ENCODE data around the gene ELK3. TPM values are rescaled to one million over a fixed set of nuclear protein-coding genes. Genes with fewer than 3 reads are reported as not detected.

Gene ELK3
- polyA plus RNA-seq = 10 to 100 TPM in 2 of 3 donors, 1 to 10 TPM in 1; 4.7 to 28.1 (median 26.3) TPM

GRCh38 chr12:96193725-96194575 lies at the start of gene ELK3:
ELK3 (plus strand) TSS chr12:96194375.
- H3K27ac ChIP-seq (ENCODE audit: low read depth, low read length) = peak within 1 kb of the TSS; percentile 28
- 3 to 4% (median 4%) methylated on average over 45 to 75 of the region's 75 CpGs for WGBS, 3 donors

GRCh38 chr12:96146747-96147146 lies 47.4 kb upstream of the ELK3 start:
- 90 to 97% (median 94%) methylated on average over 2 of the region's 2 CpGs for WGBS, 3 donors
- H3K27ac ChIP-seq (ENCODE audit: low read depth, low read length) = no peak overlapping the region

GRCh38 chr12:96150442-96150841 lies 43.7 kb upstream of the ELK3 start:
- WGBS, 3 donors = 61 to 85% (median 85%) methylated on average over 5 of the region's 5 CpGs
- no peak overlapping the region for H3K27ac ChIP-seq (ENCODE audit: low read depth, low read length)

- H3K27ac ChIP-seq (ENCODE audit: low read depth, low read length) = no peak overlapping the region
- 87 to 90% (median 87%) methylated on average over 11 of the region's 11 CpGs for WGBS, 3 donors
Measured at GRCh38 chr12:96152164-96152563, 42.0 kb upstream of the ELK3 start.

- H3K27ac ChIP-seq (ENCODE audit: low read depth, low read length) = no peak overlapping the region
- 85 to 89% (median 89%) methylated on average over 19 of the region's 19 CpGs for WGBS, 3 donors
Measured at GRCh38 chr12:96153131-96153725, 40.9 kb upstream of the ELK3 start.

- no peak overlapping the region for H3K27ac ChIP-seq (ENCODE audit: low read depth, low read length)
- WGBS, 3 donors = 93 to 98% (median 97%) methylated on average over 3 of the region's 3 CpGs
Measured at GRCh38 chr12:96155181-96155580, 39.0 kb upstream of the ELK3 start.

- WGBS, 3 donors = 82 to 84% (median 82%) methylated on average over 7 of the region's 7 CpGs
Measured at GRCh38 chr12:96155781-96156180, 38.4 kb upstream of the ELK3 start.

GRCh38 chr12:96156211-96156610 lies 38.0 kb upstream of the ELK3 start:
- H3K27ac ChIP-seq (ENCODE audit: low read depth, low read length) = no peak overlapping the region
- 90 to 96% (median 91%) methylated on average over 3 of the region's 3 CpGs for WGBS, 3 donors

More at GRCh38 chr12:96155781-96156180, 38.4 kb upstream of the ELK3 start:
- no peak overlapping the region for H3K27ac ChIP-seq (ENCODE audit: low read depth, low read length)

GRCh38 chr12:96157427-96157826 lies 36.7 kb upstream of the ELK3 start:
- 91% methylated on average over 3 of the region's 3 CpGs for WGBS, 3 donors
- H3K27ac ChIP-seq (ENCODE audit: low read depth, low read length) = no peak overlapping the region

- WGBS, 3 donors = 61 to 77% (median 69%) methylated on average over 14 of the region's 14 CpGs
- H3K27ac ChIP-seq (ENCODE audit: low read depth, low read length) = no peak overlapping the region
Measured at GRCh38 chr12:96164951-96165811, 29.0 kb upstream of the ELK3 start.

- 56 to 84% (median 81%) methylated on average over 2 of the region's 2 CpGs for WGBS, 3 donors
- no peak overlapping the region for H3K27ac ChIP-seq (ENCODE audit: low read depth, low read length)
Measured at GRCh38 chr12:96166765-96167164, 27.4 kb upstream of the ELK3 start.

GRCh38 chr12:96167492-96167891 lies 26.7 kb upstream of the ELK3 start:
- WGBS, 3 donors = 90 to 92% (median 90%) methylated on average over 1 of the region's 1 CpG

GRCh38 chr12:96170328-96170727 lies 23.8 kb upstream of the ELK3 start:
- 34 to 70% (median 46%) methylated on average over 9 of the region's 9 CpGs for WGBS, 3 donors
- no peak overlapping the region for H3K27ac ChIP-seq (ENCODE audit: low read depth, low read length)

More at GRCh38 chr12:96167492-96167891, 26.7 kb upstream of the ELK3 start:
- no peak overlapping the region for H3K27ac ChIP-seq (ENCODE audit: low read depth, low read length)

GRCh38 chr12:96170762-96171161 lies 23.4 kb upstream of the ELK3 start:
- H3K27ac ChIP-seq (ENCODE audit: low read depth, low read length) = no peak overlapping the region
- 66 to 87% (median 74%) methylated on average over 5 of the region's 5 CpGs for WGBS, 3 donors

- no peak overlapping the region for H3K27ac ChIP-seq (ENCODE audit: low read depth, low read length)
- 85 to 88% (median 86%) methylated on average over 3 of the region's 3 CpGs for WGBS, 3 donors
Measured at GRCh38 chr12:96171905-96172304, 22.3 kb upstream of the ELK3 start.

GRCh38 chr12:96172981-96173380 lies 21.2 kb upstream of the ELK3 start:
- WGBS, 3 donors = 89 to 94% (median 91%) methylated on average over 4 of the region's 4 CpGs
- H3K27ac ChIP-seq (ENCODE audit: low read depth, low read length) = no peak overlapping the region

- no peak overlapping the region for H3K27ac ChIP-seq (ENCODE audit: low read depth, low read length)
- 92 to 100% (median 100%) methylated on average over 1 of the region's 1 CpG for WGBS, 3 donors
Measured at GRCh38 chr12:96176575-96176974, 17.6 kb upstream of the ELK3 start.

GRCh38 chr12:96177013-96177412 lies 17.2 kb upstream of the ELK3 start:
- 70 to 93% (median 87%) methylated on average over 1 of the region's 1 CpG for WGBS, 3 donors
- no peak overlapping the region for H3K27ac ChIP-seq (ENCODE audit: low read depth, low read length)
